HG03045 (cell line): ENCODE measurements around the gene TOP1.
"Not testable (repeated sequence)": the region's sequence is repeated elsewhere in the genome, so short reads cannot be mapped to it uniquely, and the experiment has no call there.

ENCODE experiments used
- ATAC-seq: cut with Tn5 transposase; IDR thresholded peaks from one replicate; pipeline ENCODE4 v1.9.1; 2021; ENCODE audit warnings: mild to moderate bottlenecking, moderate library complexity; ENCODE audit not compliant: unreplicated experiment

TOP1 gene

GRCh38 chr20:41003143-41003935, 25.3 kb upstream of the TOP1 start:
- ATAC-seq, result no peak

GRCh38 chr20:41003936-41004294, 24.7 kb upstream of the TOP1 start:
- not testable (repeated sequence) for ATAC-seq

- ATAC-seq, result no peak
These were observed 23.9 kb upstream of the TOP1 start for GRCh38 chr20:41004531-41005360.

GRCh38 chr20:41005361-41005729, 23.3 kb upstream of the TOP1 start:
- ATAC-seq, result no peak

- ATAC-seq, result no peak
These were observed 22.3 kb upstream of the TOP1 start for GRCh38 chr20:41006126-41006935.

- ATAC-seq, result no peak
These were observed 21.6 kb upstream of the TOP1 start for GRCh38 chr20:41006936-41007474.

GRCh38 chr20:41007481-41007880, 21.1 kb upstream of the TOP1 start:
- no peak for ATAC-seq

- ATAC-seq, result no peak
These were observed 18.7 kb upstream of the TOP1 start for GRCh38 chr20:41009946-41010345.

GRCh38 chr20:41011551-41012067, 17.0 kb upstream of the TOP1 start:
- peak; percentile 89 for ATAC-seq

- ATAC-seq, result no peak
These were observed 14.0 kb upstream of the TOP1 start for GRCh38 chr20:41014561-41015088.

- ATAC-seq, result no peak
These were observed 11.1 kb upstream of the TOP1 start for GRCh38 chr20:41017448-41018042.

- no peak for ATAC-seq
These were observed 10.5 kb upstream of the TOP1 start for GRCh38 chr20:41018153-41018552.

- ATAC-seq, result no peak
These were observed 5.1 kb upstream of the TOP1 start for GRCh38 chr20:41023549-41023948.

- no peak for ATAC-seq
These were observed 1.3 kb upstream of the TOP1 start for GRCh38 chr20:41027366-41027765.

- no peak for ATAC-seq
These were observed 707 bp upstream of the TOP1 start for GRCh38 chr20:41027872-41028358.

GRCh38 chr20:41029150-41029901, 704 bp downstream of the TOP1 start:
- ATAC-seq, result peak; percentile 31

- no peak for ATAC-seq
These were observed 1.4 kb downstream of the TOP1 start for GRCh38 chr20:41030061-41030460.

- ATAC-seq, result no peak
These were observed 2.1 kb downstream of the TOP1 start for GRCh38 chr20:41030531-41031242.

- ATAC-seq, result no peak
These were observed 2.6 kb downstream of the TOP1 start for GRCh38 chr20:41031243-41031619.
